Endodermal cell (in vitro differentiated cells): ENCODE results near the gene SYCP3. TPM values are rescaled to one million over a fixed set of nuclear protein-coding genes. Genes with fewer than 3 reads are reported as not detected.

Source experiments
- DNase-seq: peaks from one replicate; pipeline ENCODE4 v3.0.0-alpha.2; 2017
- H3K27ac ChIP-seq: 2 replicates; pipeline ENCODE4 v1.5.1; 2013; ENCODE audit warnings: mild to moderate bottlenecking, low read depth, low read length, moderate library complexity
- H3K27me3 ChIP-seq: 2 replicates; pipeline ENCODE4 v1.6.1; 2013; ENCODE audit warnings: mild to moderate bottlenecking, low read length, moderate library complexity; ENCODE audit not compliant: insufficient read depth, control insufficient read depth, poor library complexity, severe bottlenecking
- H3K36me3 ChIP-seq: 2 replicates; pipeline ENCODE4 v1.7.0; 2013; ENCODE audit warnings: mild to moderate bottlenecking, low read length, moderate library complexity; ENCODE audit not compliant: control insufficient read depth, insufficient read depth
- H3K4me1 ChIP-seq: one replicate; pipeline ENCODE4 v1.7.0; 2013; ENCODE audit warnings: low read length; ENCODE audit not compliant: control insufficient read depth, insufficient read depth
- H3K4me3 ChIP-seq: 2 replicates; pipeline ENCODE4 v1.5.1; 2013; ENCODE audit warnings: mild to moderate bottlenecking, low read length, moderate library complexity
- H3K9ac ChIP-seq: 2 replicates; pipeline ENCODE4 v1.6.1; 2013; ENCODE audit warnings: mild to moderate bottlenecking, low read length, moderate library complexity; ENCODE audit not compliant: poor library complexity, severe bottlenecking; ENCODE audit errors: extremely low read depth
- H3K9me3 ChIP-seq: 2 replicates; pipeline ENCODE4 v1.6.1; 2013; ENCODE audit warnings: mild to moderate bottlenecking, low read length, moderate library complexity; ENCODE audit not compliant: control insufficient read depth
- H3K27ac Mint-ChIP-seq: 2 replicates; pipeline ENCODE4 v1.8.0; 2020; ENCODE audit warnings: mixed read lengths
- H3K27me3 Mint-ChIP-seq: 2 replicates; pipeline ENCODE4 v1.8.0; 2021; ENCODE audit warnings: mild to moderate bottlenecking, mixed read lengths; ENCODE audit not compliant: insufficient read depth
- H3K36me3 Mint-ChIP-seq: 2 replicates; pipeline ENCODE4 v1.8.0; 2020; ENCODE audit warnings: low read depth, mixed read lengths
- H3K4me1 Mint-ChIP-seq: 2 replicates; pipeline ENCODE4 v1.8.0; 2020; ENCODE audit warnings: mixed read lengths
- H3K4me3 Mint-ChIP-seq: 2 replicates; pipeline ENCODE4 v1.8.0; 2020; ENCODE audit warnings: mild to moderate bottlenecking, moderate library complexity, mixed read lengths
- H3K9me3 Mint-ChIP-seq: 2 replicates; pipeline ENCODE4 v1.8.0; 2020; ENCODE audit warnings: mild to moderate bottlenecking, mixed read lengths
- CTCF ChIP-seq: fragments of 200-600 bp; sonication (generic); conservative IDR thresholded peaks from 2 replicates; pipeline ENCODE4 v1.5.0; 2021; ENCODE audit warnings: antibody characterized with exemption, mild to moderate bottlenecking
- WGBS, 2 experiments: methylation state at CpG; one replicate each; pipeline versions ENCODE4 v1.1.5 to v1.1.7; 2013; ENCODE audit warnings: missing lambda C conversion rate in 2 of 2, mixed read lengths in 1 of 2; ENCODE audit not compliant: insufficient coverage in 1 of 2, insufficient read length in 1 of 2; 5-methylcytosine and 5-hydroxymethylcytosine counted together
- total RNA-seq, 2 donors: library from RNA; stranded (reverse); fragmentation: NEBNext Ultra II Directional in 1 of 2; extraction: Animal tissue kit (Norgen Biotek cat#: 25700) in 1 of 2; gene quantifications; 2 replicates in 1 of 2; 3 replicates in 1 of 2; pipeline ENCODE4 v1.2.1, GENCODE V29; 2021

SYCP3 gene
- total RNA-seq, 2 donors from 2014 or later: not detected

- H3K9me3 Mint-ChIP-seq: no peaks in the 10 kb centered on the region
- no peak overlapping the region for H3K9ac ChIP-seq
- WGBS, 2 experiments: 85% methylated on average over 1 of the region's 1 CpG; no CpG with 5 or more reads in 1 of the 2 experiments
- H3K27me3 ChIP-seq: no peaks in the 10 kb centered on the region
- peaks cover 6% of the 10 kb centered on the region for H3K36me3 ChIP-seq
- H3K9me3 ChIP-seq: no peaks in the 10 kb centered on the region
- H3K4me1 Mint-ChIP-seq: no peaks in the 10 kb centered on the region
- no peak overlapping the region for H3K4me3 ChIP-seq
- H3K4me1 ChIP-seq: no peaks in the 10 kb centered on the region
- no peak for TF ChIP-seq CTCF
- no peak overlapping the region for H3K27ac ChIP-seq
- H3K27ac Mint-ChIP-seq: no peak overlapping the region
- H3K4me3 Mint-ChIP-seq: no peak overlapping the region
- no peaks in the 10 kb centered on the region for H3K36me3 Mint-ChIP-seq
- no peaks in the 10 kb centered on the region for H3K27me3 Mint-ChIP-seq
- DNase-seq: no peak
Observed at GRCh38 chr12:101732318-101732717, 6.9 kb downstream of the SYCP3 start.

- H3K36me3 ChIP-seq: peaks cover 6% of the 10 kb centered on the region
- Mint-ChIP-seq H3K27me3 (no peaks in the 10 kb centered on the region), H3K27ac (no peak overlapping the region), H3K4me1 (no peaks in the 10 kb centered on the region), H3K9me3 (no peaks in the 10 kb centered on the region), H3K4me3 (no peak overlapping the region), H3K36me3 (no peaks in the 10 kb centered on the region)
- no peaks in the 10 kb centered on the region for H3K4me1 ChIP-seq
- DNase-seq: no peak
- H3K27me3 ChIP-seq: no peaks in the 10 kb centered on the region
- H3K9me3 ChIP-seq: no peaks in the 10 kb centered on the region
- no peak overlapping the region for H3K27ac ChIP-seq
- TF ChIP-seq CTCF: no peak
- no peak overlapping the region for H3K9ac ChIP-seq
- H3K4me3 ChIP-seq: no peak overlapping the region
Observed at GRCh38 chr12:101729842-101730241, 9.4 kb downstream of the SYCP3 start.

- Histone ChIP-seq H3K27me3 (no peaks in the 10 kb centered on the region), H3K9me3 (no peaks in the 10 kb centered on the region), H3K36me3 (peaks cover 7% of the 10 kb centered on the region), H3K27ac (no peak overlapping the region), H3K9ac (no peak overlapping the region), H3K4me3 (no peak overlapping the region), H3K4me1 (no peaks in the 10 kb centered on the region)
- Mint-ChIP-seq H3K27me3 (no peaks in the 10 kb centered on the region), H3K4me3 (no peak overlapping the region), H3K4me1 (no peaks in the 10 kb centered on the region), H3K36me3 (no peaks in the 10 kb centered on the region), H3K27ac (no peak overlapping the region), H3K9me3 (no peaks in the 10 kb centered on the region)
- no peak for TF ChIP-seq CTCF
- no peak for DNase-seq
Observed at GRCh38 chr12:101727098-101727497, 12.2 kb downstream of the SYCP3 start.
